ENCODE results near the gene UQCR10.

UQCR10 gene

DNA sequence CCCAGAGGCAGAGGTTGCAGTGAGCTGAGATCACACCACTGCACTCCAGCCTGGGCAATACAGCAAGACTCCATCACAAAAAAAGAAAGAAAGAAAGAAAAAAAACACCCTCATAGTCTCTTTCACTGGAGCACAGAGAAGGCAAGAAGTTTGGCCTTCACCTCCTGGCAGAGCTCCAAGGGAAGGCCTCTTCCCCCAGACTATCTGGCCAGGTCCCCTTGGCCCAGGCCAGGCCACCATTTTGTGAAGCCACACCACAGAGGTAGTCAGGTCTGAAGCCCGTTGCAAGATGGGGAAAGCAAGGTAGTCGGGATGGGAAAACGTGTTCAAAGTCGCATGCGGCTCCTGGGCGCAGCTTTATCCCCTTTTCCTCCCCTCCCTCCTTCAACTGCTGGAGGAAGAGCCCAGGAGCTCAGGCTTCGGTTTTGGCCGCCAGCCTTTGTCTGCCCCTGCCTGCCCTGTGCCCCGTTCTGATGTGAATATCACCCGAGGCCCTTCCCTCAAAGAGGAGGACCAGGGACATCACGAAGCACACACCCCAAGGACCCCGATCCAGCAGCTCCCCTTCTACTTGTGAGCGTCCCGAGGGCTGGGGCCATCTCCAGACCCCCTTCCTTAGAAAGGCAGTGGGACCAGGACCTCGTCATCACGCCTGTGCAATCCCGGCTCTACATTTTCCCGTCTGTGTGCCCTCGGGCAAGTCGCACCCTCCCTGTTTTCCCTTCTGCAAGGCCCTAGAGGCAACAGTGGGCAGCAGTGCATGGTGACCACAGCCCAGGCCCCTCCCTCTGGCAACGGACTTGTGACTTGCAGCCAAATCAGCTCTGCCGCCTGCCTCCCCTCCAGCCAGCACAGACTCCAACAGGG, 29.7 kb upstream of the UQCR10 start:
- Histone ChIP-seq H3K79me2 (ENCODE audit: low read length) (no peaks in the 10 kb centered on the region), H2AFZ (ENCODE audit: low read depth, low read length) (no peak overlapping the region), H3K4me3 (ENCODE audit: low read length) (no peak overlapping the region), H4K20me1 (ENCODE audit: insufficient read depth, low read length) (no peaks in the 10 kb centered on the region), H3K27ac (ENCODE audit: low read length) (no peak overlapping the region), H3K9me3 (ENCODE audit: insufficient read depth, low read length) (no peaks in the 10 kb centered on the region), H3K4me1 (ENCODE audit: low read length) (peaks cover 17% of the 10 kb centered on the region), H3K9ac (ENCODE audit: low read length) (no peak overlapping the region), H3K36me3 (replicated peaks; ENCODE audit: low read depth, low read length) (no peaks in the 10 kb centered on the region), H3K27me3 (ENCODE audit: low read depth, low read length) (no peaks in the 10 kb centered on the region), H3K4me2 (ENCODE audit: low read length) (no peak overlapping the region)
- no peak for TF ChIP-seq EZH2phosphoT487 (IDR thresholded peaks at IDR 0.05; ENCODE audit: low read depth)
- TF ChIP-seq, protein P1, sequence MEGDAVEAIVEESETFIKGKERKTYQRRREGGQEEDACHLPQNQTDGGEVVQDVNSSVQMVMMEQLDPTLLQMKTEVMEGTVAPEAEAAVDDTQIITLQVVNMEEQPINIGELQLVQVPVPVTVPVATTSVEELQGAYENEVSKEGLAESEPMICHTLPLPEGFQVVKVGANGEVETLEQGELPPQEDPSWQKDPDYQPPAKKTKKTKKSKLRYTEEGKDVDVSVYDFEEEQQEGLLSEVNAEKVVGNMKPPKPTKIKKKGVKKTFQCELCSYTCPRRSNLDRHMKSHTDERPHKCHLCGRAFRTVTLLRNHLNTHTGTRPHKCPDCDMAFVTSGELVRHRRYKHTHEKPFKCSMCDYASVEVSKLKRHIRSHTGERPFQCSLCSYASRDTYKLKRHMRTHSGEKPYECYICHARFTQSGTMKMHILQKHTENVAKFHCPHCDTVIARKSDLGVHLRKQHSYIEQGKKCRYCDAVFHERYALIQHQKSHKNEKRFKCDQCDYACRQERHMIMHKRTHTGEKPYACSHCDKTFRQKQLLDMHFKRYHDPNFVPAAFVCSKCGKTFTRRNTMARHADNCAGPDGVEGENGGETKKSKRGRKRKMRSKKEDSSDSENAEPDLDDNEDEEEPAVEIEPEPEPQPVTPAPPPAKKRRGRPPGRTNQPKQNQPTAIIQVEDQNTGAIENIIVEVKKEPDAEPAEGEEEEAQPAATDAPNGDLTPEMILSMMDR (IDR thresholded peaks at IDR 0.05; ENCODE audit: low read depth, low read length): no peak

DNA sequence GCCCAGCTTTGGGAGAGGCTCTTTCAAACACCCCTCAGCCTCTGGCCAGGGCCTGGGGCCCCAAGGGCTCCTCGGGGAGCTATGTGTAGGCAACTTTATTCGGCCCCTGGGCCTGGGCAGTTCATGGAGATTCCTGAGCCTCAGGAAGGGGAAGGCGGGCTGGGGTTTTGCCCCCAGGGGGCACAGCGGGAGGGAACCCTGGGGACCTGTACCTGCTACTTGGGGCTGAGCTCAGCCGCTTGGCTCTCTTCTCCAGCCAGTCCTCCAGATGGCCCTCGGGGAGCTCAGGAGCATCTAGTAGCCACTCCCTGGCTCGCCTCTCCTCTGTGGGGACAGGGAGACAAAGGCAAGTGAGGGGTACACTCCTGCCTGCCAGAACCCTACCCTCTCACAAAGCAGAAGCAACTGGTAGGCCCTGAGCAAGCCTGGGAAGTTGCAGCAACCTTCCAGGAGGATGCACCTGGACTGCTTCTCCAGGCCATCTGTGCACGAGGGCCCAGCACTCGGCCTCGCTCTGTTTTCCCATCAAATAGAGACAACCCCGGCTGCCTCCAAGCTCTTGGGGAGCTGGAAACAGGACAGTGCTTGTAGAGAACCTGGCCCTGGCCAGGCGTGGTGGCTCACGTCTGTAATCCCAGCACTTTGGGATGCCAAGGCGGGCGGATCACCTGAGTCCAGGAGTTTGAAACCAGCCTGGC, 28.9 kb upstream of the UQCR10 start:
- Histone ChIP-seq H4K20me1 (ENCODE audit: insufficient read depth, low read length) (no peaks in the 10 kb centered on the region), H3K4me2 (ENCODE audit: low read length) (no peak overlapping the region), H3K27ac (ENCODE audit: low read length) (no peak overlapping the region), H3K79me2 (ENCODE audit: low read length) (no peaks in the 10 kb centered on the region), H3K4me1 (ENCODE audit: low read length) (peaks cover 12% of the 10 kb centered on the region), H3K36me3 (replicated peaks; ENCODE audit: low read depth, low read length) (no peaks in the 10 kb centered on the region), H3K9ac (ENCODE audit: low read length) (no peak overlapping the region), H3K9me3 (ENCODE audit: insufficient read depth, low read length) (no peaks in the 10 kb centered on the region), H3K27me3 (ENCODE audit: low read depth, low read length) (no peaks in the 10 kb centered on the region), H2AFZ (ENCODE audit: low read depth, low read length) (no peak overlapping the region), H3K4me3 (ENCODE audit: low read length) (no peak overlapping the region)
- TF ChIP-seq EZH2phosphoT487 (IDR thresholded peaks at IDR 0.05; ENCODE audit: low read depth): no peak
- TF ChIP-seq, protein P1 (IDR thresholded peaks at IDR 0.05; ENCODE audit: low read depth, low read length): no peak

DNA sequence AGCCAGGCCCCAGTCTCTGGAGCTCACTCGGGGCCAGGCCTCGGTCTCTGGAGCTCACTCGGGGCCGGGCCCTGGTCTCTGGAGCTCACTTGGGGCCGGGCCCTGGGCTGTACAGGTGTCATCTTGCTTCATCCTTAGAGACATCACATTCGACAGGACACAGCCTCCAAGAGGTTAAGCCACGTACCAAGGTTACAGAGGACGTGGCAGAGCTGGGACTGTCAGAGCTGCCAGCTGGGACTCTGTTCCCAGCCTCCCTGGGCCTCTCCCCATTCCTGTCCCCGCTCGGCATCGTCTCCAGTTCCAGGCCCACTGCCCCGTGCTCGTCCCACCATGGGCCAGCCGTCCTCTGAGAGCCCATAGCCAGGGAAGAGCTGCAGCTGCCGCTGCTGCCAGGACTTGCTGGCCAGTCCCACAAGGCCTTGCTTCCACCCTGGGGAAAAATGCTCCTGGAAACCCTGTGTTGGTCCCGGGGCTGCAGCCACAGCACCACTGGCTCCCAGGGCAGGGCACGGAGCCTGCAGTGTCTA, 27.8 kb upstream of the UQCR10 start:
- Histone ChIP-seq H3K9ac (ENCODE audit: low read length) (no peak overlapping the region), H3K4me3 (ENCODE audit: low read length) (no peak overlapping the region), H3K4me1 (ENCODE audit: low read length) (peaks cover under 1% of the 10 kb centered on the region; the same call in 1 of the 2 replicates), H4K20me1 (ENCODE audit: insufficient read depth, low read length) (no peaks in the 10 kb centered on the region), H3K79me2 (ENCODE audit: low read length) (no peaks in the 10 kb centered on the region), H3K9me3 (ENCODE audit: insufficient read depth, low read length) (no peaks in the 10 kb centered on the region), H3K4me2 (ENCODE audit: low read length) (no peak overlapping the region), H3K27me3 (ENCODE audit: low read depth, low read length) (no peaks in the 10 kb centered on the region), H3K36me3 (replicated peaks; ENCODE audit: low read depth, low read length) (no peaks in the 10 kb centered on the region), H3K27ac (ENCODE audit: low read length) (no peak overlapping the region), H2AFZ (ENCODE audit: low read depth, low read length) (no peak overlapping the region)
- TF ChIP-seq, protein P1 (IDR thresholded peaks at IDR 0.05; ENCODE audit: low read depth, low read length): no peak

DNA sequence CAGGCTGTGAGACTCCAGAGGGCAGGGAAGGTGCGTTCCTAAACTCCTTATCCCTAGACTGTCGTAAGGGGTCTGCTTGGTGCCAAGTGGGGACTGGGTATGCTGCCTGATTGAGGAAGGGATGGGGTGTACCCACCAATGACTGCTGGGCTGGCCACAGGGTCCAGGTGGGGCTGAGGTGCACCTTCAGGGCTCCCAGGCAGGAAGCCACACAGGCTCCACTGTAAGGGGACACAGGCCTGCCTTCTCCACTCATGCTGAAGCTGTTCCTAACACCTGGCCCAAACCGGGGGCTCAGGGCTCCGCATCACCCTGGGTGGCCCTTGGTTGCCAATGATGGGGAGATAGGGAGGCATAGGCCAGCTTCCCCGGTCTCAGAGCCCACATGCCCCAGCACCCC, 27.0 kb upstream of the UQCR10 start:
- Histone ChIP-seq H3K79me2 (ENCODE audit: low read length) (no peaks in the 10 kb centered on the region), H3K9me3 (ENCODE audit: insufficient read depth, low read length) (no peaks in the 10 kb centered on the region), H3K4me1 (ENCODE audit: low read length) (no peaks in the 10 kb centered on the region), H2AFZ (ENCODE audit: low read depth, low read length) (no peak overlapping the region), H3K27me3 (ENCODE audit: low read depth, low read length) (no peaks in the 10 kb centered on the region), H3K27ac (ENCODE audit: low read length) (no peak overlapping the region), H3K36me3 (replicated peaks; ENCODE audit: low read depth, low read length) (no peaks in the 10 kb centered on the region), H3K4me2 (ENCODE audit: low read length) (no peak overlapping the region), H4K20me1 (ENCODE audit: insufficient read depth, low read length) (no peaks in the 10 kb centered on the region), H3K4me3 (ENCODE audit: low read length) (no peak overlapping the region), H3K9ac (ENCODE audit: low read length) (no peak overlapping the region)
- no peak for TF ChIP-seq EZH2phosphoT487 (IDR thresholded peaks at IDR 0.05; ENCODE audit: low read depth)
- TF ChIP-seq, protein P1 (IDR thresholded peaks at IDR 0.05; ENCODE audit: low read depth, low read length): no peak
